ENCODE results near the gene FAM174C. TPM values are rescaled to one million over a fixed set of nuclear protein-coding genes. Genes with fewer than 3 reads are reported as not detected.

FAM174C gene
- total RNA-seq, 1 donor from 2014 or later, result 123 TPM

- peak overlapping the region; percentile 85 for H3K4me3 ChIP-seq (ENCODE audit: low read depth, low read length)
These were observed 1.1 kb upstream of the FAM174C start for GRCh38 chr19:1274081-1274851.

GRCh38 chr19:1274852-1275259 is 474 bp upstream of the FAM174C start:
- DNase-seq (ENCODE audit: low read depth), result no peak
- no peak for TF ChIP-seq CTCF (conservative IDR thresholded peaks at IDR 0.05; ENCODE audit: low read depth, low read length)
- H3K4me3 ChIP-seq (ENCODE audit: low read depth, low read length), result peak overlapping the region; percentile 85

More at GRCh38 chr19:1274081-1274851, 1.1 kb upstream of the FAM174C start:
- no peak for TF ChIP-seq CTCF (conservative IDR thresholded peaks at IDR 0.05; ENCODE audit: low read depth, low read length)
- DNase-seq (ENCODE audit: low read depth), result no peak

GRCh38 chr19:1275976-1276627 is 772 bp downstream of the FAM174C start:
- no peak for TF ChIP-seq CTCF (conservative IDR thresholded peaks at IDR 0.05; ENCODE audit: low read depth, low read length)
- H3K4me3 ChIP-seq (ENCODE audit: low read depth, low read length), result peak overlapping the region; percentile 85
- no peak for DNase-seq (ENCODE audit: low read depth)

GRCh38 chr19:1276628-1277022 is 1.3 kb downstream of the FAM174C start:
- no peak for DNase-seq (ENCODE audit: low read depth)
- no peak for TF ChIP-seq CTCF (conservative IDR thresholded peaks at IDR 0.05; ENCODE audit: low read depth, low read length)
- H3K4me3 ChIP-seq (ENCODE audit: low read depth, low read length), result peak overlapping the region; percentile 85

- DNase-seq (ENCODE audit: low read depth), result no peak
- no peak for TF ChIP-seq CTCF (conservative IDR thresholded peaks at IDR 0.05; ENCODE audit: low read depth, low read length)
- H3K4me3 ChIP-seq (ENCODE audit: low read depth, low read length), result no peak overlapping the region
These were observed 1.7 kb downstream of the FAM174C start for GRCh38 chr19:1277061-1277460.

- no peak for DNase-seq (ENCODE audit: low read depth)
- no peak for TF ChIP-seq CTCF (conservative IDR thresholded peaks at IDR 0.05; ENCODE audit: low read depth, low read length)
- no peak overlapping the region for H3K4me3 ChIP-seq (ENCODE audit: low read depth, low read length)
These were observed 2.7 kb downstream of the FAM174C start for GRCh38 chr19:1278074-1278473.

Measured in epithelial cell of proximal tubule (primary cell).